Progenitor cell of endocrine pancreas (in vitro differentiated cells): Measurements from ENCODE around the gene MBNL1. TPM values are rescaled to one million over a fixed set of nuclear protein-coding genes. Genes with fewer than 3 reads are reported as not detected.

Experiments used
- DNase-seq: peaks from one replicate; pipeline ENCODE4 v3.0.0; 2021; ENCODE audit warnings: low spot score; ENCODE audit not compliant: unreplicated experiment
- H3K27ac Mint-ChIP-seq: 2 replicates; pipeline ENCODE4 v1.8.0; 2021; ENCODE audit warnings: mild to moderate bottlenecking, moderate library complexity, mixed read lengths
- H3K27me3 Mint-ChIP-seq: 2 replicates; pipeline ENCODE4 v1.8.0; 2021; ENCODE audit warnings: mixed read lengths
- H3K36me3 Mint-ChIP-seq: 2 replicates; pipeline ENCODE4 v1.8.0; 2022; ENCODE audit warnings: mixed read lengths; ENCODE audit not compliant: insufficient read depth
- H3K4me1 Mint-ChIP-seq: 2 replicates; pipeline ENCODE4 v1.8.0; 2021; ENCODE audit warnings: low read depth, mixed read lengths
- H3K4me3 Mint-ChIP-seq: 2 replicates; pipeline ENCODE4 v1.8.0; 2021; ENCODE audit warnings: low read depth, mild to moderate bottlenecking, moderate library complexity, mixed read lengths
- H3K9me3 Mint-ChIP-seq: 2 replicates; pipeline ENCODE4 v1.8.0; 2021; ENCODE audit warnings: low read depth, mixed read lengths
- total RNA-seq: library from RNA; stranded (reverse); gene quantifications from 2 replicates; pipeline ENCODE4 v1.2.1, GENCODE V29; 2021
- TF ChIP-seq, protein P1 (sequence below): fragments of 200-600 bp; sonication (generic); IDR thresholded peaks from one replicate; pipeline ENCODE4 v1.5.0; 2021; ENCODE audit warnings: antibody characterized with exemption, mild to moderate bottlenecking; ENCODE audit not compliant: unreplicated experiment

MBNL1 gene
- total RNA-seq, 1 donor from 2014 or later = 29.4 TPM

DNA sequence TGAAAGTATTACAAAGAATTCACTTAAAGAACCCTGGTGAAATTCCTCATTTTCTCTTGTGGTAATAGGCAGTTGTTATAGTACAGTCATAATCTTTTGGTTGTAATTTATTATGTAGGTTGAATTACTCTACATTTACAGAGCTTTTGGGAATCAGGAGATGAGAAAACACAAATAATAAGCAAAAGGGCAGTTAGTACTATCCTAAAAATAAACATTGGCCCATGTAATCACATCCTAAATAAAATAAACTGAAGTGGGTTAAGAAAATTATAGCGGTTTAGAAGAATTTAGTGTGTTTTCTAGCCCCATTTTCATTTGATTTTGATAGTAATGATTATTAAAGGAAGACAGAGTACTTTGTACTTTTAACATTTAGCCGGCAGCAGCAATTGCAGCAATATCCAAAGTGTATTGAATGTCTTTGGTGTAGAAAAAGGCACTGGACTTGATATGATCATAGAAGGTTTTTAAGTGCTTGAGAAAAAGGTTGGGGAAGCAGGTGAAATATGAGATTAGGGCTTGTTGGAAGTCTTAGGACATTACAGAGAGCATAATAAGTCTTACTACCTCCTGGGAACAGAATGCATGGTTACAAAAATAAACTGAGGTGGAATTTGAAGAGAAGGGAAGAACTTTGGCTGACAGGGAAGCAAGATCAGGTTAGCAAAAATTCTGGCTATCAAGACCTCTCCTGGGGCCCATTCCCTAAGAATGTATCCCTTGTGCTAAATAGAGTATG, 79.9 kb downstream of the MBNL1 start:
- DNase-seq = no peak
- H3K27me3 Mint-ChIP-seq = no peaks in the 10 kb centered on the region
- H3K4me1 Mint-ChIP-seq = no peaks in the 10 kb centered on the region
- no peaks in the 10 kb centered on the region for H3K36me3 Mint-ChIP-seq
- TF ChIP-seq, protein P1, sequence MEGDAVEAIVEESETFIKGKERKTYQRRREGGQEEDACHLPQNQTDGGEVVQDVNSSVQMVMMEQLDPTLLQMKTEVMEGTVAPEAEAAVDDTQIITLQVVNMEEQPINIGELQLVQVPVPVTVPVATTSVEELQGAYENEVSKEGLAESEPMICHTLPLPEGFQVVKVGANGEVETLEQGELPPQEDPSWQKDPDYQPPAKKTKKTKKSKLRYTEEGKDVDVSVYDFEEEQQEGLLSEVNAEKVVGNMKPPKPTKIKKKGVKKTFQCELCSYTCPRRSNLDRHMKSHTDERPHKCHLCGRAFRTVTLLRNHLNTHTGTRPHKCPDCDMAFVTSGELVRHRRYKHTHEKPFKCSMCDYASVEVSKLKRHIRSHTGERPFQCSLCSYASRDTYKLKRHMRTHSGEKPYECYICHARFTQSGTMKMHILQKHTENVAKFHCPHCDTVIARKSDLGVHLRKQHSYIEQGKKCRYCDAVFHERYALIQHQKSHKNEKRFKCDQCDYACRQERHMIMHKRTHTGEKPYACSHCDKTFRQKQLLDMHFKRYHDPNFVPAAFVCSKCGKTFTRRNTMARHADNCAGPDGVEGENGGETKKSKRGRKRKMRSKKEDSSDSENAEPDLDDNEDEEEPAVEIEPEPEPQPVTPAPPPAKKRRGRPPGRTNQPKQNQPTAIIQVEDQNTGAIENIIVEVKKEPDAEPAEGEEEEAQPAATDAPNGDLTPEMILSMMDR = no peak
- no peaks in the 10 kb centered on the region for H3K9me3 Mint-ChIP-seq
- no peak overlapping the region for H3K27ac Mint-ChIP-seq
- H3K4me3 Mint-ChIP-seq = no peak overlapping the region

DNA sequence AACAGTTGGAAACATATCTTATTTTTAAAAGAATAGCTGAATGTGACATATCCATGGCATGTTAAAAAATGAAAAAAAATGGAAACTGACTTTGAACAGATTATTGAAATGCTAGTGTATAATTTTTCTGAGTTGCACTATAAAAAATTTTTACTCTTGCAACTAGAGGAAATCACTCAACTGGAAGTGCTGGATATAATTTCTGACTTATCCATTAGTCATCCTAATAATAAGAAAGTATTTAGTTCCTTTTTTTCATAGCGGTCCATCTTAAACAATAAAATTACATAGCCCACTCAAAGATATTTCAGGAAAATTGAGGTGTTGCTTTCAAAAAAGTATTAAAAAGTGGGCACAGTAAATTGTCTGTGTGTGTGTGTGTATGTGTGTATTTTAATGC, 80.7 kb downstream of the MBNL1 start:
- no peak overlapping the region for H3K4me3 Mint-ChIP-seq
- H3K36me3 Mint-ChIP-seq = no peaks in the 10 kb centered on the region
- no peaks in the 10 kb centered on the region for H3K9me3 Mint-ChIP-seq
- H3K27ac Mint-ChIP-seq = no peak overlapping the region
- no peak for DNase-seq
- no peaks in the 10 kb centered on the region for H3K27me3 Mint-ChIP-seq
- TF ChIP-seq, protein P1 = no peak
- no peaks in the 10 kb centered on the region for H3K4me1 Mint-ChIP-seq

DNA sequence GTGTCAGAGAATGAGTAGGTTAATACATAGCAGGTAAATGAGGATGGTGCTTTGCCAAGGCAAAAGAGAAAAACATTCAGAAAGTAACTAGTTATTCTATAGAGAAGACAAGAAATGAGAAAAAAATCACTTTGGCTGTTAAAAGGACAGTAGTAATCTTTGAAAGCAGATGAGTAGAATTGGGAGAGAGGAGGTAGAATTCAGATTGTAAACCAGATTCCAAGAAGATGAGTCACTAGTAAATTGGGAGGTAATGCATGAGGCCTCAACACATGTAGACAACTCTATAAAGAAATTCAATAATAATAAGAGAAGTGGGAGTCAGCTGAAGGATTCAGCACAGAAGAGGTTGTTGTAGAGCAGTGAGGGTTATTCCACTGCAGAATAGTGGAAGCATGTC, 81.4 kb downstream of the MBNL1 start:
- H3K27ac Mint-ChIP-seq = no peak overlapping the region
- H3K9me3 Mint-ChIP-seq = no peaks in the 10 kb centered on the region
- H3K36me3 Mint-ChIP-seq = no peaks in the 10 kb centered on the region
- DNase-seq = no peak
- H3K4me1 Mint-ChIP-seq = no peaks in the 10 kb centered on the region
- no peak overlapping the region for H3K4me3 Mint-ChIP-seq
- H3K27me3 Mint-ChIP-seq = no peaks in the 10 kb centered on the region
- TF ChIP-seq, protein P1 = no peak

DNA sequence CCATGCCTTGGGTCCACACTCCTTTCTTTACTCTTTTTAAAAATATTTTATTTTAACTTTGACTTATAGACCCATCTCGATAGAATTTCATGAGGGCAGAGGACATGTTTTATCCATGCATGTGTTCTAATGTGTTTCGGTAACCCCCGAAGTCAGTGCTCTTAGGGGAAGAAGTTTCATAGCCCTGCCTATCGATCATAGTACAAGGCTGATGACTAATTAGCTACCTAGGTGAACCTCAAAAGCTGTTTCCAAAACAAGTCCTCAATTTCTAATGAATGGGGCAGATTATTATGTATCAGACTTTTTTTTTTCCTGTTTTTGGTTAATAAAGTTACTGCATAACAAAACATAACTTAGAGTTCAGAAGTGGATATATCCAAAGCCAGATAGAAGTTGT, 82.0 kb downstream of the MBNL1 start:
- H3K27me3 Mint-ChIP-seq = no peaks in the 10 kb centered on the region
- no peak overlapping the region for H3K4me3 Mint-ChIP-seq
- H3K9me3 Mint-ChIP-seq = no peaks in the 10 kb centered on the region
- H3K36me3 Mint-ChIP-seq = no peaks in the 10 kb centered on the region
- DNase-seq = no peak
- TF ChIP-seq, protein P1 = no peak
- H3K4me1 Mint-ChIP-seq = no peaks in the 10 kb centered on the region
- no peak overlapping the region for H3K27ac Mint-ChIP-seq

DNA sequence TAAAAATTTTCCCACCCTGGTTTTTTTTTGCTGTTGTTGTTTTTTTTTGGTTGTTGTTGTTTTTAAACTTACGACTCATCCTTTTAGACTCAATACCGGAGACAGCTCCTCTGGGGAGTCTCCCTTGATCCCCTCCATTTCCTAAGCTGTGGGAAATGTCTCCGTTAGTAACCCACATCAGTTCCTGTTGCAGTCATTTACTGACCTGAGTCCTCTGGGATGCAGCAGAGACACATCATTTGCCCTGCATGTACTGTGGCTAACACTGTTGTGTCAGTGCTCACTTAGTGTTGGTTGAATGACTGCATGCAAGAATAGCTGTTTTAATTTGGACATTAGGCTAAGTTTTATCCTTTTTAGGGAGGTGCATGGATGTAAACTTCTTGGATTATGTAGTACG, 83.8 kb downstream of the MBNL1 start:
- H3K27ac Mint-ChIP-seq = no peak overlapping the region
- H3K9me3 Mint-ChIP-seq = no peaks in the 10 kb centered on the region
- no peaks in the 10 kb centered on the region for H3K27me3 Mint-ChIP-seq
- peaks cover 6% of the 10 kb centered on the region for H3K4me1 Mint-ChIP-seq
- H3K36me3 Mint-ChIP-seq = no peaks in the 10 kb centered on the region
- H3K4me3 Mint-ChIP-seq = no peak overlapping the region
- no peak for DNase-seq
- TF ChIP-seq, protein P1 = no peak
